ENCODE measurements around the gene CLDND2.

DNA sequence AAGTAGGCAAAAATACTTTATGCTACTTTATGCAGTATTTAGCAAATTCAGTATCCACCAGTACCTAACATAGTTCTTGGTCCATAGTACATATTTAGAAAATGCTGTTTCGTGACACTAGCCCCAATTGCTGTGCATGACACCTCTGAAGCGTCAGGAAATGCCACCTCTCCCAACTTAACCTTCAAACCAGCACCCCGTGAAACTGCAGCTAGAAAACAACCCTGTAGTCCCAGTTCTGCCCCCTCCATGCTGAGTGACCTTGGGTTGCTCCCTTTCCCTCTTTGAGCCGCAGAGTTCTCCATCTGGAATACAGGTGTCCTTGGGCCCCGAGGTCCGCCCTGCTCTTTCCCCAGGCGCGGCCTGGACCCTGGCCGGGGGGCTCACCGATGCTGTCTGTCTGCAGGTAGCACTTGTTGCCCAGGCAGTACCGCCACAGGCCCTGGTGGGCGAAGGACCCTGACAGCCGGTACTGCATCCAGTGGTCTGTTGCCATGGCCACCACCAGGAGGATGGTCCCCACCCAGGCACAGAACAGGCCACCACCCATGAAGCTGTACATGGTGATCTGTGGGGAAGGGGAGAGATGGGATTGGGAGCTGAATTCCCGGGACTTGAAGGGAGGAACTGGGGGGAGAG lies 18.2 kb upstream of the CLDND2 start:
- TF ChIP-seq POLR2A (IDR thresholded peaks at IDR 0.05) (no peak), CTCF (IDR thresholded peaks at IDR 0.05) (no peak)

Data from esophagus squamous epithelium (tissue), 4 donors.